SK-N-MC (cell line): Measurements from ENCODE around the gene COL4A5.

Source experiments
- FOXP2 ChIP-seq: optimal IDR thresholded peaks from 2 replicates; pipeline ENCODE3; 2011; ENCODE audit warnings: mild to moderate bottlenecking, moderate library complexity; ENCODE audit not compliant: insufficient read depth; ENCODE audit errors: extremely low read length, control extremely low read depth
- POLR2AphosphoS5 ChIP-seq: IDR thresholded peaks from 2 replicates; pipeline ENCODE4 v1.6.1; 2012; ENCODE audit warnings: mild to moderate bottlenecking, low read depth, low read length, borderline replicate concordance

GRCh38 chrX:108610141-108610540, 170.5 kb downstream of the COL4A5 start:
- no peak for TF ChIP-seq FOXP2
- TF ChIP-seq POLR2AphosphoS5, result no peak
